HG02759 (cell line): ENCODE measurements around the gene HPN.
"Not testable (repeated sequence)": the region's sequence is repeated elsewhere in the genome, so short reads cannot be mapped to it uniquely, and the experiment has no call there.

Source experiments
- ATAC-seq: cut with Tn5 transposase; IDR thresholded peaks from one replicate; pipeline ENCODE4 v1.9.1; 2021; ENCODE audit warnings: mild to moderate bottlenecking, moderate library complexity; ENCODE audit not compliant: unreplicated experiment

Gene HPN

GRCh38 chr19:35008891-35009341, 32.6 kb upstream of the HPN start:
- no peak for ATAC-seq

- no peak for ATAC-seq
Observed at GRCh38 chr19:35009424-35010415, 31.8 kb upstream of the HPN start.

- no peak for ATAC-seq
Observed at GRCh38 chr19:35011091-35011689, 30.3 kb upstream of the HPN start.

- no peak for ATAC-seq
Observed at GRCh38 chr19:35011737-35012682, 29.5 kb upstream of the HPN start.

GRCh38 chr19:35013041-35013819, 28.3 kb upstream of the HPN start:
- ATAC-seq = no peak

GRCh38 chr19:35013820-35014754, 27.4 kb upstream of the HPN start:
- ATAC-seq = no peak

GRCh38 chr19:35014774-35015173, 26.7 kb upstream of the HPN start:
- ATAC-seq = not testable (repeated sequence)

- no peak for ATAC-seq
Observed at GRCh38 chr19:35015270-35015953, 26.1 kb upstream of the HPN start.

- no peak for ATAC-seq
Observed at GRCh38 chr19:35015954-35016351, 25.6 kb upstream of the HPN start.

- no peak for ATAC-seq
Observed at GRCh38 chr19:35017507-35017906, 24.0 kb upstream of the HPN start.

- ATAC-seq = no peak
Observed at GRCh38 chr19:35018379-35018778, 23.1 kb upstream of the HPN start.

- no peak for ATAC-seq
Observed at GRCh38 chr19:35019144-35019543, 22.4 kb upstream of the HPN start.

- no peak for ATAC-seq
Observed at GRCh38 chr19:35021016-35021415, 20.5 kb upstream of the HPN start.

GRCh38 chr19:35021596-35021995, 19.9 kb upstream of the HPN start:
- no peak for ATAC-seq

- no peak for ATAC-seq
Observed at GRCh38 chr19:35022460-35022859, 19.1 kb upstream of the HPN start.

GRCh38 chr19:35023428-35023827, 18.1 kb upstream of the HPN start:
- ATAC-seq = no peak

- ATAC-seq = no peak
Observed at GRCh38 chr19:35024095-35024494, 17.4 kb upstream of the HPN start.

GRCh38 chr19:35025969-35026368, 15.6 kb upstream of the HPN start:
- no peak for ATAC-seq

GRCh38 chr19:35026418-35026817, 15.1 kb upstream of the HPN start:
- ATAC-seq = no peak
